ENCODE data around the gene TMEM37. TPM values are rescaled to one million over a fixed set of nuclear protein-coding genes. Genes with fewer than 3 reads are reported as not detected.

TMEM37 gene
- total and polyA plus RNA-seq, 2 of the 13 experiments (the other 11 are each of a cell fraction or from before 2014, with no cell fraction given) = 37.7 to 115 TPM

GRCh38 chr2:119438128-119438656, 6.5 kb downstream of the TMEM37 start (continued):
- TF ChIP-seq ZNF788 (CRISPR knock-in tag; IDR thresholded peaks at IDR 0.05; ENCODE audit: borderline replicate concordance) (peak; percentile 70; the same call in 1 of the 2 replicates), ZNF691 (CRISPR knock-in tag; IDR thresholded peaks at IDR 0.05; ENCODE audit: borderline replicate concordance, low read depth) (peak; percentile 47; the same call in 1 of the 2 replicates), NR2F2 (IDR thresholded peaks at IDR 0.05; ENCODE audit: borderline replicate concordance, low read depth) (peak; percentile 39; the same call in 1 of the 2 replicates), KDM1A (CRISPR knock-in tag; IDR thresholded peaks at IDR 0.05) (no peak), ZBTB7B (CRISPR knock-in tag; IDR thresholded peaks at IDR 0.05) (peak; percentile 74; the same call in 1 of the 2 replicates), ZNF629 (CRISPR knock-in tag; conservative IDR thresholded peaks at IDR 0.05) (0 out of 2 replicates have a peak, but pooled peaks have one; percentile 20), NR2F1 (CRISPR knock-in tag; IDR thresholded peaks at IDR 0.05) (0 out of 4 replicates have a peak, but pooled peaks of 1 of the 2 experiments have one; percentile 10), CHCHD3 (CRISPR knock-in tag; IDR thresholded peaks at IDR 0.05) (no peak), MIER3 (CRISPR knock-in tag; IDR thresholded peaks at IDR 0.05; ENCODE audit: borderline replicate concordance) (peak; percentile 61), RBFOX2 (IDR thresholded peaks at IDR 0.05; ENCODE audit: low read depth, low read length) (peak; percentile 45; the same call in 1 of the 2 replicates), ZNF761 (CRISPR knock-in tag; conservative IDR thresholded peaks at IDR 0.05) (0 out of 2 replicates have a peak, but pooled peaks have one; percentile 63), ZNF460 (CRISPR knock-in tag; IDR thresholded peaks at IDR 0.05; ENCODE audit: borderline replicate concordance) (no peak), MAZ (IDR thresholded peaks at IDR 0.05; ENCODE audit: borderline replicate concordance, low read depth, low read length) (no peak), MAZ (CRISPR knock-in tag; IDR thresholded peaks at IDR 0.05; ENCODE audit: low read depth) (peak; percentile 66), NR2F6 (IDR thresholded peaks at IDR 0.05) (no peak; the same call in 1 of the 2 replicates), NR2F6 (CRISPR knock-in tag; IDR thresholded peaks at IDR 0.05) (peak; percentile 78; the same call in 1 of the 2 replicates), BRD4 (CRISPR knock-in tag; IDR thresholded peaks at IDR 0.05) (peak; percentile 83), ZNF337 (CRISPR knock-in tag; IDR thresholded peaks at IDR 0.05; ENCODE audit: borderline replicate concordance, low read depth) (no peak), ELF3 (CRISPR knock-in tag; IDR thresholded peaks at IDR 0.05) (peak; percentile 58), XRCC5 (optimal IDR thresholded peaks at IDR 0.05; ENCODE audit: low read length) (no peak), FOXC1 (CRISPR knock-in tag; IDR thresholded peaks at IDR 0.05; ENCODE audit: borderline replicate concordance) (no peak), NFYB (CRISPR knock-in tag; IDR thresholded peaks at IDR 0.05) (0 out of 2 replicates have a peak, but pooled peaks have one; percentile 2), ZMYM3 (CRISPR knock-in tag; IDR thresholded peaks at IDR 0.05) (peak; percentile 77; the same call in 1 of the 2 replicates), ERF (CRISPR knock-in tag; IDR thresholded peaks at IDR 0.05) (peak; percentile 78), ZNF280D (CRISPR knock-in tag; IDR thresholded peaks at IDR 0.05) (0 out of 2 replicates have a peak, but pooled peaks have one; percentile 52)

Data from HepG2 (cell line).